ENCODE data around the gene ELMO1.

ELMO1 gene

GRCh38 chr7:37367010-37367409 is 81.7 kb downstream of the ELMO1 start:
- no peak for DNase-seq

GRCh38 chr7:37366445-37366844 is 82.2 kb downstream of the ELMO1 start:
- DNase-seq, result no peak

GRCh38 chr7:37365405-37365804 is 83.3 kb downstream of the ELMO1 start:
- no peak for DNase-seq

GRCh38 chr7:37364856-37365255 is 83.8 kb downstream of the ELMO1 start:
- no peak for DNase-seq

- DNase-seq, result no peak
Measured at GRCh38 chr7:37363536-37364491, 84.8 kb downstream of the ELMO1 start.

GRCh38 chr7:37362802-37363201 is 85.9 kb downstream of the ELMO1 start:
- DNase-seq, result no peak

GRCh38 chr7:37360484-37360883 is 88.2 kb downstream of the ELMO1 start:
- DNase-seq, result no peak

GRCh38 chr7:37359662-37360444 is 88.8 kb downstream of the ELMO1 start:
- no peak for DNase-seq

- DNase-seq, result no peak
Measured at GRCh38 chr7:37359180-37359579, 89.5 kb downstream of the ELMO1 start.

- DNase-seq, result no peak
Measured at GRCh38 chr7:37357637-37357996, 91.0 kb downstream of the ELMO1 start.

GRCh38 chr7:37356911-37357636 is 91.6 kb downstream of the ELMO1 start:
- no peak for DNase-seq

- no peak for DNase-seq
Measured at GRCh38 chr7:37354656-37355131, 94.0 kb downstream of the ELMO1 start.

- no peak for DNase-seq
Measured at GRCh38 chr7:37353949-37354655, 94.6 kb downstream of the ELMO1 start.

- DNase-seq, result no peak
Measured at GRCh38 chr7:37352974-37353948, 95.4 kb downstream of the ELMO1 start.

- no peak for DNase-seq
Measured at GRCh38 chr7:37352251-37352880, 96.3 kb downstream of the ELMO1 start.

GRCh38 chr7:37351716-37352115 is 96.9 kb downstream of the ELMO1 start:
- no peak for DNase-seq

GRCh38 chr7:37349979-37350590 is 98.6 kb downstream of the ELMO1 start:
- DNase-seq, result no peak

- no peak for DNase-seq
Measured at GRCh38 chr7:37348982-37349381, 99.7 kb downstream of the ELMO1 start.

GRCh38 chr7:37346761-37347160 is 101.9 kb downstream of the ELMO1 start:
- DNase-seq, result no peak

Data from right kidney (tissue), 1 donor.